ENCODE data around the gene ZSCAN31. TPM values are rescaled to one million over a fixed set of nuclear protein-coding genes. Genes with fewer than 3 reads are reported as not detected.

The ZSCAN31 gene
- total RNA-seq, 1 donor from 2014 or later = 11.3 TPM

- intact Hi-C loops (cut with DNase I) = loop anchor here (10.0 kb wide), 1 partner anchor 232 kb away; the partner anchor contains the start of gene ZSCAN16
- no peak overlapping the region for H3K4me3 ChIP-seq
- TF ChIP-seq POLR2AphosphoS5 (IDR thresholded peaks at IDR 0.05; ENCODE audit: insufficient read depth in 1 of 2, low read depth in 1 of 2) (no peak), CTCF (IDR thresholded peaks at IDR 0.05) (no peak), POLR2A (IDR thresholded peaks at IDR 0.05) (no peak)
- no peak for DNase-seq (ENCODE audit: extremely low spot score in 2 of 2)
- peaks cover 33% of the 10 kb centered on the region for H3K4me1 ChIP-seq
- no peak overlapping the region for H3K27ac ChIP-seq
- no peaks in the 10 kb centered on the region for H3K9me3 ChIP-seq
- no peaks in the 10 kb centered on the region for H3K36me3 ChIP-seq
- H3K27me3 ChIP-seq = no peaks in the 10 kb centered on the region
Observed at GRCh38 chr6:28357036-28357435, 21.1 kb upstream of the ZSCAN31 start.

GRCh38 chr6:28356666-28357020, 20.7 kb upstream of the ZSCAN31 start:
- no peak for DNase-seq (ENCODE audit: extremely low spot score in 2 of 2)
- peaks cover 34% of the 10 kb centered on the region for H3K4me1 ChIP-seq
- H3K9me3 ChIP-seq = no peaks in the 10 kb centered on the region
- H3K27me3 ChIP-seq = no peaks in the 10 kb centered on the region
- intact Hi-C loops (cut with DNase I) = loop anchor here (10.0 kb wide), 1 partner anchor 232 kb away; the partner anchor contains the start of gene ZSCAN16
- no peaks in the 10 kb centered on the region for H3K36me3 ChIP-seq
- TF ChIP-seq POLR2A (IDR thresholded peaks at IDR 0.05) = no peak
- TF ChIP-seq CTCF (IDR thresholded peaks at IDR 0.05) = no peak
- H3K27ac ChIP-seq = peak overlapping the region; percentile 89
- peak overlapping the region in 1 of 2 donors; percentile 64 for H3K4me3 ChIP-seq

- no peaks in the 10 kb centered on the region for H3K27me3 ChIP-seq
- no peaks in the 10 kb centered on the region for H3K9me3 ChIP-seq
- DNase-seq (ENCODE audit: extremely low spot score in 2 of 2) = no peak
- no peak for TF ChIP-seq POLR2A (IDR thresholded peaks at IDR 0.05)
- peak; percentile 43 to 70 for TF ChIP-seq POLR2AphosphoS5 (IDR thresholded peaks at IDR 0.05; ENCODE audit: insufficient read depth in 1 of 2, low read depth in 1 of 2)
- peak; percentile 59 to 89 (median 69) for TF ChIP-seq CTCF (IDR thresholded peaks at IDR 0.05)
- H3K27ac ChIP-seq = peak overlapping the region; percentile 89
- peak overlapping the region; percentile 61 to 64 for H3K4me3 ChIP-seq
- peaks cover 40% of the 10 kb centered on the region for H3K4me1 ChIP-seq
- no peaks in the 10 kb centered on the region for H3K36me3 ChIP-seq
- intact Hi-C loops (cut with DNase I) = loop anchor here (10.0 kb wide), 1 partner anchor 231 kb away; the partner anchor contains the start of gene ZSCAN16
Observed at GRCh38 chr6:28355743-28356665, 20.1 kb upstream of the ZSCAN31 start.

GRCh38 chr6:28354688-28355554, 19.0 kb upstream of the ZSCAN31 start:
- intact Hi-C loops (cut with DNase I) = loop anchor here (10.0 kb wide), 1 partner anchor 230 kb away; the partner anchor contains the start of gene ZSCAN16
- no peaks in the 10 kb centered on the region for H3K36me3 ChIP-seq
- peak overlapping the region; percentile 89 for H3K27ac ChIP-seq
- no peaks in the 10 kb centered on the region for H3K9me3 ChIP-seq
- H3K4me3 ChIP-seq = peak overlapping the region; percentile 61 to 64
- no peaks in the 10 kb centered on the region for H3K27me3 ChIP-seq
- no peak for DNase-seq (ENCODE audit: extremely low spot score in 2 of 2)
- no peak for TF ChIP-seq POLR2AphosphoS5 (IDR thresholded peaks at IDR 0.05; ENCODE audit: insufficient read depth in 1 of 2, low read depth in 1 of 2)
- no peak for TF ChIP-seq POLR2A (IDR thresholded peaks at IDR 0.05)
- TF ChIP-seq CTCF (IDR thresholded peaks at IDR 0.05) = no peak
- peaks cover 50% of the 10 kb centered on the region for H3K4me1 ChIP-seq

All from vagina (tissue), 2 donors.